ENCODE measurements around the gene CEP83.

DNA sequence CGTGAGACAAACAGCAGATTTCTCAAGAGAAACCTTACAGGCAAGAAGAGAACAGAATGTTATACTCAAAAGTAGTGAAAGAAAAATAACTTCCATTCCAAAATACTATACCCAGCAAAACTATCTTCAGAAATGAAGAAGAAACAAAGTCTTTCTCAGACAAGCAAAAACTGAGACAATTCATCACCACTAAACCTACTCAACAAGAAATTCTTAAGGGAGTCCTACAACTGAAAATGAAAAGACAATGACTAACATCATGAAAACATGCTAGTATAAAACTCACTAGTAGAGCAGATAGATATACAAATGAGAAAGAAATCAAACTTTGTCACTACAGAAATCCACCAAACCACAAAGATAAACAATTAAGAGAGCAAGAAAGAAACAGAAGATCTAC is 106.5 kb downstream of the CEP83 start:
- TF ChIP-seq, protein P1, sequence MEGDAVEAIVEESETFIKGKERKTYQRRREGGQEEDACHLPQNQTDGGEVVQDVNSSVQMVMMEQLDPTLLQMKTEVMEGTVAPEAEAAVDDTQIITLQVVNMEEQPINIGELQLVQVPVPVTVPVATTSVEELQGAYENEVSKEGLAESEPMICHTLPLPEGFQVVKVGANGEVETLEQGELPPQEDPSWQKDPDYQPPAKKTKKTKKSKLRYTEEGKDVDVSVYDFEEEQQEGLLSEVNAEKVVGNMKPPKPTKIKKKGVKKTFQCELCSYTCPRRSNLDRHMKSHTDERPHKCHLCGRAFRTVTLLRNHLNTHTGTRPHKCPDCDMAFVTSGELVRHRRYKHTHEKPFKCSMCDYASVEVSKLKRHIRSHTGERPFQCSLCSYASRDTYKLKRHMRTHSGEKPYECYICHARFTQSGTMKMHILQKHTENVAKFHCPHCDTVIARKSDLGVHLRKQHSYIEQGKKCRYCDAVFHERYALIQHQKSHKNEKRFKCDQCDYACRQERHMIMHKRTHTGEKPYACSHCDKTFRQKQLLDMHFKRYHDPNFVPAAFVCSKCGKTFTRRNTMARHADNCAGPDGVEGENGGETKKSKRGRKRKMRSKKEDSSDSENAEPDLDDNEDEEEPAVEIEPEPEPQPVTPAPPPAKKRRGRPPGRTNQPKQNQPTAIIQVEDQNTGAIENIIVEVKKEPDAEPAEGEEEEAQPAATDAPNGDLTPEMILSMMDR (IDR thresholded peaks at IDR 0.05): no peak
- TF ChIP-seq POLR2A (IDR thresholded peaks at IDR 0.05) (no peak), POLR2AphosphoS5 (IDR thresholded peaks at IDR 0.05) (no peak)
